HG02678 (cell line): ENCODE measurements around the gene SLC2A6.

Experiments used
- ATAC-seq: cut with Tn5 transposase; IDR thresholded peaks from one replicate; pipeline ENCODE4 v1.9.1; 2021; ENCODE audit warnings: mild to moderate bottlenecking, moderate library complexity; ENCODE audit not compliant: unreplicated experiment

The SLC2A6 gene

GRCh38 chr9:133499132-133499891, 20.4 kb upstream of the SLC2A6 start:
- no peak for ATAC-seq

GRCh38 chr9:133496861-133497842, 18.3 kb upstream of the SLC2A6 start:
- ATAC-seq: no peak

- no peak for ATAC-seq
These were observed 16.7 kb upstream of the SLC2A6 start for GRCh38 chr9:133495327-133496293.

GRCh38 chr9:133494636-133495326, 15.9 kb upstream of the SLC2A6 start:
- ATAC-seq: no peak

GRCh38 chr9:133493845-133494540, 15.1 kb upstream of the SLC2A6 start:
- ATAC-seq: no peak

- ATAC-seq: no peak
These were observed 14.5 kb upstream of the SLC2A6 start for GRCh38 chr9:133493428-133493827.

- no peak for ATAC-seq
These were observed 13.4 kb upstream of the SLC2A6 start for GRCh38 chr9:133492061-133493021.

GRCh38 chr9:133491656-133491925, 12.7 kb upstream of the SLC2A6 start:
- no peak for ATAC-seq

GRCh38 chr9:133490865-133491655, 12.2 kb upstream of the SLC2A6 start:
- ATAC-seq: no peak

- no peak for ATAC-seq
These were observed 11.3 kb upstream of the SLC2A6 start for GRCh38 chr9:133490201-133490681.

GRCh38 chr9:133489253-133490190, 10.6 kb upstream of the SLC2A6 start:
- no peak for ATAC-seq

GRCh38 chr9:133488686-133489252, 9.9 kb upstream of the SLC2A6 start:
- ATAC-seq: no peak

- ATAC-seq: no peak
These were observed 8.4 kb upstream of the SLC2A6 start for GRCh38 chr9:133487331-133487725.

- peak; percentile 12 for ATAC-seq
These were observed 6.8 kb upstream of the SLC2A6 start for GRCh38 chr9:133485531-133486260.

- ATAC-seq: no peak
These were observed 6.0 kb upstream of the SLC2A6 start for GRCh38 chr9:133484671-133485437.
